ENCODE data around the gene STX11. TPM values are rescaled to one million over a fixed set of nuclear protein-coding genes. Genes with fewer than 3 reads are reported as not detected.

STX11 gene
- polyA plus RNA-seq, 1 donor (not counting 4 experiments of a cell fraction or from before 2014, with no cell fraction given) = 0.28 TPM

GRCh38 chr6:144139817-144140216 lies 10.5 kb upstream of the STX11 start:
- H3K9me1 ChIP-seq (ENCODE audit: control insufficient read depth, extremely low read depth, insufficient read depth, low read length) = no peaks in the 10 kb centered on the region
- no peak for FAIRE-seq
- H3K4me1 ChIP-seq (ENCODE audit: control insufficient read depth, extremely low read depth, insufficient read depth, low read length) = no peaks in the 10 kb centered on the region
- H3K27ac ChIP-seq (ENCODE audit: control insufficient read depth, insufficient read depth, low read length) = no peak overlapping the region
- no peak overlapping the region for H2AFZ ChIP-seq (ENCODE audit: control insufficient read depth, low read length)
- TF ChIP-seq, protein P1, sequence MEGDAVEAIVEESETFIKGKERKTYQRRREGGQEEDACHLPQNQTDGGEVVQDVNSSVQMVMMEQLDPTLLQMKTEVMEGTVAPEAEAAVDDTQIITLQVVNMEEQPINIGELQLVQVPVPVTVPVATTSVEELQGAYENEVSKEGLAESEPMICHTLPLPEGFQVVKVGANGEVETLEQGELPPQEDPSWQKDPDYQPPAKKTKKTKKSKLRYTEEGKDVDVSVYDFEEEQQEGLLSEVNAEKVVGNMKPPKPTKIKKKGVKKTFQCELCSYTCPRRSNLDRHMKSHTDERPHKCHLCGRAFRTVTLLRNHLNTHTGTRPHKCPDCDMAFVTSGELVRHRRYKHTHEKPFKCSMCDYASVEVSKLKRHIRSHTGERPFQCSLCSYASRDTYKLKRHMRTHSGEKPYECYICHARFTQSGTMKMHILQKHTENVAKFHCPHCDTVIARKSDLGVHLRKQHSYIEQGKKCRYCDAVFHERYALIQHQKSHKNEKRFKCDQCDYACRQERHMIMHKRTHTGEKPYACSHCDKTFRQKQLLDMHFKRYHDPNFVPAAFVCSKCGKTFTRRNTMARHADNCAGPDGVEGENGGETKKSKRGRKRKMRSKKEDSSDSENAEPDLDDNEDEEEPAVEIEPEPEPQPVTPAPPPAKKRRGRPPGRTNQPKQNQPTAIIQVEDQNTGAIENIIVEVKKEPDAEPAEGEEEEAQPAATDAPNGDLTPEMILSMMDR (optimal IDR thresholded peaks at IDR 0.05 in 1 of 3, IDR thresholded peaks at IDR 0.05 in 1 of 3, conservative IDR thresholded peaks at IDR 0.05 in 1 of 3; ENCODE audit: extremely low read depth in 1 of 3, insufficient read depth in 2 of 3, low read length in 3 of 3) = no peak
- TF ChIP-seq EZH2 (IDR thresholded peaks at IDR 0.05; ENCODE audit: low read length) = no peak
- DNase-seq (ENCODE audit: low read depth, low spot score) = no peak
- no peaks in the 10 kb centered on the region for H3K36me3 ChIP-seq (ENCODE audit: control insufficient read depth in 2 of 2, extremely low read depth in 1 of 2, insufficient read depth in 2 of 2, low read length in 2 of 2)
- H3K4me3 ChIP-seq (ENCODE audit: control insufficient read depth in 2 of 3, extremely low read depth in 1 of 3, insufficient read depth in 2 of 3, low read depth in 1 of 3, low read length in 3 of 3) = no peak overlapping the region
- H4K20me1 ChIP-seq (ENCODE audit: control insufficient read depth, extremely low read depth, insufficient read depth, low read length) = no peaks in the 10 kb centered on the region
- H3K79me2 ChIP-seq (ENCODE audit: control insufficient read depth, insufficient read depth, low read length) = no peaks in the 10 kb centered on the region
- dilution Hi-C loops (cut with MboI; ENCODE audit: extremely low pct_ligation_motif_present, low sequenced_read_pairs) = no loop called here
- no peaks in the 10 kb centered on the region for H3K27me3 ChIP-seq (ENCODE audit: control insufficient read depth, extremely low read depth, insufficient read depth, low read length)
- no peak overlapping the region for H3K4me2 ChIP-seq (ENCODE audit: control insufficient read depth, extremely low read depth, insufficient read depth, low read depth, low read length)
- H3K9me3 ChIP-seq (ENCODE audit: control insufficient read depth, low read depth, low read length) = no peaks in the 10 kb centered on the region
- no peak overlapping the region for H3K9ac ChIP-seq (ENCODE audit: control insufficient read depth, extremely low read depth, insufficient read depth, low read length)

DNA sequence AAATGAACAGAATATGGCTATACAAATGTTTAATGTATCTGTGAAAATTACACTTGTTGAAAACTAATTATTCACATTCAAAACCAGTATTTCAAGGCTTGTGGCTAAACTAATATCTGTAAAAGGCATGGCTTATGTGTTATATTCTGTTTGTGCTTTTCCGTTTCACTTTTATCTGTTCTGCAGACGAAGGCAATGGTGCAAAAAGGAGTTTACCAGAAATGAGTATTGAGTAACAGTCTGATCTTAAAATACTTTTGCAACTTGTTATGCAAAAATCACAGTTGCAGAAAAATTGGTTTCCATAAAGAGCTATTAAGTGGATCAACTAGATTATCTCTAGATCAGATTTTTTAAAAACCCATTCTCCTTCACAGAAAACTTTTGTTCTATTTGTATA lies 9.4 kb upstream of the STX11 start:
- Histone ChIP-seq H3K9me3 (ENCODE audit: control insufficient read depth, low read depth, low read length) (no peaks in the 10 kb centered on the region), H3K4me2 (ENCODE audit: control insufficient read depth, extremely low read depth, insufficient read depth, low read depth, low read length) (no peak overlapping the region), H3K36me3 (ENCODE audit: control insufficient read depth in 2 of 2, extremely low read depth in 1 of 2, insufficient read depth in 2 of 2, low read length in 2 of 2) (no peaks in the 10 kb centered on the region), H4K20me1 (ENCODE audit: control insufficient read depth, extremely low read depth, insufficient read depth, low read length) (no peaks in the 10 kb centered on the region), H3K79me2 (ENCODE audit: control insufficient read depth, insufficient read depth, low read length) (no peaks in the 10 kb centered on the region), H3K27ac (ENCODE audit: control insufficient read depth, insufficient read depth, low read length) (no peak overlapping the region), H2AFZ (ENCODE audit: control insufficient read depth, low read length) (no peak overlapping the region), H3K9ac (ENCODE audit: control insufficient read depth, extremely low read depth, insufficient read depth, low read length) (no peak overlapping the region), H3K4me3 (ENCODE audit: control insufficient read depth in 2 of 3, extremely low read depth in 1 of 3, insufficient read depth in 2 of 3, low read depth in 1 of 3, low read length in 3 of 3) (no peak overlapping the region), H3K9me1 (ENCODE audit: control insufficient read depth, extremely low read depth, insufficient read depth, low read length) (no peaks in the 10 kb centered on the region), H3K4me1 (ENCODE audit: control insufficient read depth, extremely low read depth, insufficient read depth, low read length) (no peaks in the 10 kb centered on the region), H3K27me3 (ENCODE audit: control insufficient read depth, extremely low read depth, insufficient read depth, low read length) (no peaks in the 10 kb centered on the region)
- dilution Hi-C loops (cut with MboI; ENCODE audit: extremely low pct_ligation_motif_present, low sequenced_read_pairs) = no loop called here
- FAIRE-seq (no peak), DNase-seq (ENCODE audit: low read depth, low spot score) (no peak)
- TF ChIP-seq EZH2 (IDR thresholded peaks at IDR 0.05; ENCODE audit: low read length) = no peak
- TF ChIP-seq, protein P1 (optimal IDR thresholded peaks at IDR 0.05 in 1 of 3, IDR thresholded peaks at IDR 0.05 in 1 of 3, conservative IDR thresholded peaks at IDR 0.05 in 1 of 3; ENCODE audit: extremely low read depth in 1 of 3, insufficient read depth in 2 of 3, low read length in 3 of 3) = no peak

Measured in keratinocyte (primary cell).